Tibial nerve (tissue), 4 donors: ENCODE data around the gene TUB.

Source experiments
- CTCF ChIP-seq, 5 experiments: fragments of 200-600 bp in 3 of 5; fragments of 450-650 bp in 2 of 5; sonication (generic) in 3 of 5; IDR thresholded peaks; one replicate each; pipeline ENCODE4 v1.5.1; 2016 to 2019; ENCODE audit warnings: antibody characterized with exemption in 5 of 5, mild to moderate bottlenecking in 3 of 5, moderate library complexity in 2 of 5
- EP300 ChIP-seq, 2 donors: sonication (generic); formaldehyde crosslinking; IDR thresholded peaks; one replicate each; pipeline ENCODE4 v1.6.1; 2017; ENCODE audit warnings: antibody characterized with exemption in 2 of 2, mild to moderate bottlenecking in 1 of 2
- POLR2A ChIP-seq, 2 donors: fragments of 450-650 bp; IDR thresholded peaks; one replicate each; pipeline ENCODE4 v1.6.1; 2017; ENCODE audit warnings: antibody characterized with exemption in 2 of 2, mild to moderate bottlenecking in 2 of 2, moderate library complexity in 2 of 2

- TF ChIP-seq CTCF (IDR thresholded peaks at IDR 0.05) (no peak), POLR2A (IDR thresholded peaks at IDR 0.05) (no peak), EP300 (IDR thresholded peaks at IDR 0.05) (no peak)
Observed at GRCh38 chr11:8083088-8083395, 2.0 kb downstream of the TUB start.
